HepG2 (cell line): Measurements from ENCODE around the gene PAX4.

ENCODE experiments used
- EZH2 ChIP-seq: conservative IDR thresholded peaks from 2 replicates; pipeline ENCODE4 v1.6.1; 2012; ENCODE audit warnings: mild to moderate bottlenecking, low read depth, low read length, moderate library complexity
- MYC ChIP-seq: sonication (generic); formaldehyde crosslinking; IDR thresholded peaks from 2 replicates; pipeline ENCODE4 v1.9.0; 2021; ENCODE audit warnings: missing genetic modification reagents, borderline replicate concordance
- RFX1 ChIP-seq: fragments of 450-650 bp; IDR thresholded peaks from 2 replicates; pipeline ENCODE4 v1.6.1; 2017
- ZBED4 ChIP-seq: sonication (generic); formaldehyde crosslinking; IDR thresholded peaks from 2 replicates; pipeline ENCODE4 v1.4.0; 2020; ENCODE audit warnings: missing genetic modification reagents, borderline replicate concordance
- ZNF331 ChIP-seq: sonication (generic); formaldehyde crosslinking; IDR thresholded peaks from 2 replicates; pipeline ENCODE4 v1.4.0; 2020; ENCODE audit warnings: missing genetic modification reagents

- TF ChIP-seq ZNF331 (CRISPR knock-in tag) (no peak), ZBED4 (CRISPR knock-in tag) (no peak), RFX1 (no peak), EZH2 (no peak), MYC (CRISPR knock-in tag) (no peak)
Observed at GRCh38 chr7:127619681-127620405, 1.9 kb upstream of the PAX4 start.
